HepG2 (cell line): ENCODE results near the gene SAPCD1. TPM values are rescaled to one million over a fixed set of nuclear protein-coding genes. Genes with fewer than 3 reads are reported as not detected.
A peak's percentile ranks its signal among the peaks of the same experiment; 100 is the strongest.

Experiments
- ARHGAP35 ChIP-seq: sonication (generic); formaldehyde crosslinking; IDR thresholded peaks from 2 replicates; pipeline ENCODE4 v1.9.0; 2022; ENCODE audit warnings: mild to moderate bottlenecking, inconsistent platforms, moderate library complexity, missing genetic modification reagents, borderline replicate concordance
- CC2D1A ChIP-seq: sonication (generic); formaldehyde crosslinking; IDR thresholded peaks from 2 replicates; pipeline ENCODE4 v1.8.1; 2023; ENCODE audit warnings: mild to moderate bottlenecking, missing genetic modification reagents
- FOXP4 ChIP-seq: sonication (generic); formaldehyde crosslinking; IDR thresholded peaks from 2 replicates; pipeline ENCODE4 v1.4.0; 2020; ENCODE audit warnings: missing genetic modification reagents
- FUBP1 ChIP-seq: sonication (generic); formaldehyde crosslinking; IDR thresholded peaks from 2 replicates; pipeline ENCODE4 v1.5.1; 2020; ENCODE audit warnings: missing genetic modification reagents, mild to moderate bottlenecking, borderline replicate concordance
- MXD3 ChIP-seq: IDR thresholded peaks from 2 replicates; pipeline ENCODE4 v1.6.1; 2016; ENCODE audit warnings: mild to moderate bottlenecking, missing biosample characterization, missing genetic modification reagents
- NCOA5 ChIP-seq: sonication (generic); formaldehyde crosslinking; IDR thresholded peaks from 2 replicates; pipeline ENCODE4 v1.4.0; 2020; ENCODE audit warnings: missing genetic modification reagents
- PITX1 ChIP-seq: sonication (generic); formaldehyde crosslinking; IDR thresholded peaks from 2 replicates; pipeline ENCODE4 v1.5.1; 2020; ENCODE audit warnings: mild to moderate bottlenecking, missing genetic modification reagents
- SMAD9 ChIP-seq: sonication (generic); formaldehyde crosslinking; IDR thresholded peaks from 2 replicates; pipeline ENCODE4 v1.5.1; 2020; ENCODE audit warnings: mild to moderate bottlenecking, missing genetic modification reagents
- YEATS2 ChIP-seq: sonication (generic); formaldehyde crosslinking; IDR thresholded peaks from 2 replicates; pipeline ENCODE4 v1.4.0; 2020; ENCODE audit warnings: missing genetic modification reagents, borderline replicate concordance
- ZHX1 ChIP-seq: sonication (generic); formaldehyde crosslinking; IDR thresholded peaks from 2 replicates; pipeline ENCODE4 v1.8.1; 2022; ENCODE audit warnings: low read depth, mild to moderate bottlenecking, missing genetic modification reagents
- ZNF121 ChIP-seq: sonication (generic); formaldehyde crosslinking; IDR thresholded peaks from 2 replicates; pipeline ENCODE4 v1.5.0; 2020; ENCODE audit warnings: mild to moderate bottlenecking, missing genetic modification reagents
- ZNF160 ChIP-seq: sonication (generic); formaldehyde crosslinking; IDR thresholded peaks from 2 replicates; pipeline ENCODE4 v1.8.0; 2022; ENCODE audit warnings: mild to moderate bottlenecking, inconsistent platforms, missing genetic modification reagents
- ZNF251 ChIP-seq: sonication (generic); formaldehyde crosslinking; IDR thresholded peaks from 2 replicates; pipeline ENCODE4 v1.9.0; 2021; ENCODE audit warnings: mild to moderate bottlenecking, missing genetic modification reagents
- ZNF660 ChIP-seq: sonication (generic); formaldehyde crosslinking; IDR thresholded peaks from 2 replicates; pipeline ENCODE4 v1.5.1; 2020; ENCODE audit warnings: mild to moderate bottlenecking, low read depth, missing genetic modification reagents, borderline replicate concordance
- polyA plus RNA-seq, 8 experiments: library from polyadenylated mRNA; depleted of rRNA in 3 of 8; stranded (reverse) in 7 of 8; unstranded in 1 of 8; fragments of >200 nt; fragmentation: Illumina TruSeq in 4 of 8; extraction: Trizol in 4 of 8; gene quantifications; 2 replicates each; pipeline versions ENCODE4 v1.2.1 to v1.2.3, GENCODE V29; 2011 to 2016; ENCODE audit warnings: low read depth in 4 of 8, missing spikeins in 1 of 8, mixed read lengths in 1 of 8; ENCODE audit not compliant: insufficient read depth in 1 of 8
- total RNA-seq, 5 experiments: library from RNA; depleted of rRNA; stranded (reverse); fragments of >200 nt; fragmentation: Illumina TruSeq; extraction: Trizol; gene quantifications; 2 replicates each; pipeline ENCODE4 v1.2.3, GENCODE V29; 2016; ENCODE audit warnings: low read depth in 1 of 5
- TF ChIP-seq, protein P1 (sequence below): sonication (generic); formaldehyde crosslinking; IDR thresholded peaks from 2 replicates; pipeline ENCODE4 v1.5.0; 2020; ENCODE audit warnings: missing genetic modification reagents, mild to moderate bottlenecking, borderline replicate concordance
- TF ChIP-seq, protein P2 (sequence below): sonication (generic); formaldehyde crosslinking; IDR thresholded peaks from 2 replicates; pipeline ENCODE4 v1.5.0; 2020; ENCODE audit warnings: mild to moderate bottlenecking, missing genetic modification reagents, borderline replicate concordance

SAPCD1 gene
- total and polyA plus RNA-seq, 2 of the 13 experiments (the other 11 are each of a cell fraction or from before 2014, with no cell fraction given), result 2.5 to 3.9 TPM

GRCh38 chr6:31769684-31770371, 7.4 kb downstream of the SAPCD1 start (continued):
- TF ChIP-seq ZHX1 (CRISPR knock-in tag) (no peak), ZNF660 (CRISPR knock-in tag) (no peak), FUBP1 (CRISPR knock-in tag) (no peak), ARHGAP35 (CRISPR knock-in tag) (no peak), YEATS2 (peak; percentile 75; the same call in 1 of the 2 replicates), ZNF121 (CRISPR knock-in tag) (no peak), SMAD9 (CRISPR knock-in tag) (no peak), NCOA5 (CRISPR knock-in tag) (no peak), PITX1 (CRISPR knock-in tag) (0 out of 2 replicates have a peak, but pooled peaks have one; percentile 29), ZNF160 (CRISPR knock-in tag) (no peak), FOXP4 (CRISPR knock-in tag) (0 out of 2 replicates have a peak, but pooled peaks have one; percentile 19), MXD3 (CRISPR knock-in tag) (no peak; the same call in 1 of the 2 replicates), CC2D1A (CRISPR knock-in tag) (no peak), ZNF251 (no peak)
- TF ChIP-seq, protein P1, sequence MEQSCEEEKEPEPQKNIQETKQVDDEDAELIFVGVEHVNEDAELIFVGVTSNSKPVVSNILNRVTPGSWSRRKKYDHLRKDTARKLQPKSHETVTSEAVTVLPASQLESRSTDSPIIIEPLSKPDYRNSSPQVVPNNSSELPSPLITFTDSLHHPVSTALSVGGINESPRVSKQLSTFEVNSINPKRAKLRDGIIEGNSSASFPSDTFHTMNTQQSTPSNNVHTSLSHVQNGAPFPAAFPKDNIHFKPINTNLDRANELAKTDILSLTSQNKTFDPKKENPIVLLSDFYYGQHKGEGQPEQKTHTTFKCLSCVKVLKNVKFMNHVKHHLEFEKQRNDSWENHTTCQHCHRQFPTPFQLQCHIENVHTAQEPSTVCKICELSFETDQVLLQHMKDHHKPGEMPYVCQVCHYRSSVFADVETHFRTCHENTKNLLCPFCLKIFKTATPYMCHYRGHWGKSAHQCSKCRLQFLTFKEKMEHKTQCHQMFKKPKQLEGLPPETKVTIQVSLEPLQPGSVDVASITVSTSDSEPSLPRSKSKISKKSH (CRISPR knock-in tag), result peak; percentile 84; the same call in 1 of the 2 replicates
- TF ChIP-seq, protein P2, sequence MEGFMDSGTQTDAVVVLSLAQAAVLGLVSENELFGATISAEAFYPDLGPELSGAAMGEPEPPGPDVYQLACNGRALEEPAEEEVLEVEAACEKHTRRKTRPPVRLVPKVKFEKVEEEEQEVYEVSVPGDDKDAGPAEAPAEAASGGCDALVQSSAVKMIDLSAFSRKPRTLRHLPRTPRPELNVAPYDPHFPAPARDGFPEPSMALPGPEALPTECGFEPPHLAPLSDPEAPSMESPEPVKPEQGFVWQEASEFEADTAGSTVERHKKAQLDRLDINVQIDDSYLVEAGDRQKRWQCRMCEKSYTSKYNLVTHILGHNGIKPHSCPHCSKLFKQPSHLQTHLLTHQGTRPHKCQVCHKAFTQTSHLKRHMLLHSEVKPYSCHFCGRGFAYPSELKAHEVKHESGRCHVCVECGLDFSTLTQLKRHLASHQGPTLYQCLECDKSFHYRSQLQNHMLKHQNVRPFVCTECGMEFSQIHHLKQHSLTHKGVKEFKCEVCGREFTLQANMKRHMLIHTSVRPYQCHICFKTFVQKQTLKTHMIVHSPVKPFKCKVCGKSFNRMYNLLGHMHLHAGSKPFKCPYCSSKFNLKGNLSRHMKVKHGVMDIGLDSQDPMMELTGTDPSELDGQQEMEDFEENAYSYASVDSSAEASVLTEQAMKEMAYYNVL, result peak; percentile 49; the same call in 1 of the 2 replicates
